NCI-H2029 (cell line): Measurements from ENCODE around the gene MYCT1.

Source experiments
- DNase-seq: peaks from one replicate; lab custom pipeline; 2025; lab: John Stamatoyannopoulos, UW

MYCT1 gene

DNA sequence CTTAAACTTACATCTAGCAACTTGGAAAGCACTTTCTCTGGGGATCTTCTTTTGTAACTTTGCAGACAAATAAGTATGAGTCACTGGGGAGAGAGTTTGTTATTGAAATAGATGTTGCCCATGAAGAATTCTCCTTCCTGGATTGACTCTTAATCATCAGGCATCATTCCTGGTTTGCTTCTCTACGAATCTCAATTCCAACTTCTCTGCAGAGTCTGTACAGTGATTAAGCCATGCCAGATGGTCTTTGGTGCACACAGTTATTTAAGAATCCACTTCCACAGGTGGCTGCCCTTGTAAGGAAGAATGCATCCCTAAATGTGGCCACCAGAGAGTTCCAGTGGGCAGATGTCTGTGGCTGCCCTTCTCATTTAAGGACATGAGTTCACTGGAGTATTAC, 25.7 kb downstream of the MYCT1 start:
- no peak for DNase-seq

DNA sequence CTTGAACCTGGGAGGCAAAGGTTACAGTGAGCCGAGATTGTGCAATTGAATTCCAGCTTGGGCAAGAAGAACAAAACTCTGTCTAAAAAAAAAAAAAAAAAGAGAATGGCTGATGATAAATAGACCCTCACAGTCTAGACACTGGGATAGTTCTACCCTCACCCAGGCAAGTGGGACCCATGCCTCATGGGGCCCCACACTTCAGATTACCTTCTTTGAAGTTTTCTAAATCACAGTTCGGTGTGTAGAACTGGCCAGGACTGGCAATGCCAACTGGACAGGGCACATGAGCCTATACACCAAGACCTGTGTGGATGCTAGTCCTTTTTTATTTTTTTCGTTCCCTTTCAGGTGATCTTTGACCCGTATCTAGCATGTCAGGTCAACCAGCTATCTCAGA, 28.6 kb downstream of the MYCT1 start:
- no peak for DNase-seq

DNA sequence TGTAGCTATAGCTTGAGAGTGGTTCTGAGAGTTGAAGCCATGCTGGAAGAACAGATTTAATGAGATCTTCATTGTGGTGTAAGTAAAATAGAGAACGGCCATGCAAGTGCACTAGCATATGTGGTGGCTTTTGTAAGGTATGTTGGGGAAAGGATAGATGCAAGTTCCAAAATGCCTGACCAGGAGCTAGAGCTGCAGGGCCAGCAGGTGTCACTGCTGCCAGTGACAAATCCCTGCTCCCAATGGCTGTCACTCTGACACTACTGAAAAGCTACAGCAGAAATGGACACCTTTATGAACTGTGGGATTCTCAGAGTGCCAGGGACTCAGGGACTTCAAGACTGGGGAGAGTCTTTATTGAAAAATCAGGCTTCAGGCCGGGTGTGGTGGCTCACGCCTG, 29.8 kb downstream of the MYCT1 start:
- DNase-seq, result no peak

DNA sequence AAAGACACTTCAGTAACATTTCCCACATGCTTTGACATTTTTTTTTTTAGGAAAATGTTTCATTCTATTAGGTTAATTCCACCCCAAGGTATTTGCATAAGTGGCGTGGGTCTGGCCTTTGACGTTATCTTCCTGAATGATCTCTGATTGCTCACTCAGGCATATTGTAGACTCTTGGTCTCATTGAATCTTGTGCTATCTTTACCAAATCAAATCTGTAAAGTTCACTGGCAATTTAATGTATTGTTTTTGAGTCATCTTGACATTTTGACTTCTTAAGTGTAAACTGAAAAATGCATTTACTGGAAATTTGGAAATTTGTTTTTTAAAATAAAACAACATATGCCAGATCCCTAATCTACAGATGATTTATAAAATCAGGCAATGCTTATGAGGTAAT, 36.9 kb downstream of the MYCT1 start:
- DNase-seq, result no peak

DNA sequence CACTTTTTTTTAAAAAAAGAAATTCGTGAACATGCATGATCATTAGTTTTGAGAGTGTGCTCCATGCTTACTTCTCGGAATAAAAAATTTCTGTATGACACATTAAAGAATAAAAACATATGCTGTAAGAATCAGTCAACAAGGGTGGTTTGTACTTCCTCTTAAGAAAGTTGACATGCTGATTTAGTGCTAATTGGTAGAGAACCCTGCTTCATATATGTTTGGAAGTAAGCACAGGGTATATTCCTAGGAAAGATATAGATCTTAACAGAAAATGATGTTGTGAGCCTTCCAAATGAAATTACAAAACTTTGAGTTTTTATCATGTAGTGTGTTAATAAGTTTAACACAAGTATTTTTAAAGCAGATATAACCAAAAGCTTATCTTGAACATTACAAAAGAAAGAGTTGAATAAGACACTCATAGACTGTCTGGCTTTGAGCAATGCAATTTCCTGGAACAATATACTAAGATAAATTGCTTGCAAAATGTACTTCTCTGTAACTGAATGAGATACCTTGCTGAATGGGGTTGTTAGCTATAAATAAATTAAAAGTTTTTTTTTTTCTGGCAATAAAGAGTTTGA, 39.1 kb downstream of the MYCT1 start:
- no peak for DNase-seq

DNA sequence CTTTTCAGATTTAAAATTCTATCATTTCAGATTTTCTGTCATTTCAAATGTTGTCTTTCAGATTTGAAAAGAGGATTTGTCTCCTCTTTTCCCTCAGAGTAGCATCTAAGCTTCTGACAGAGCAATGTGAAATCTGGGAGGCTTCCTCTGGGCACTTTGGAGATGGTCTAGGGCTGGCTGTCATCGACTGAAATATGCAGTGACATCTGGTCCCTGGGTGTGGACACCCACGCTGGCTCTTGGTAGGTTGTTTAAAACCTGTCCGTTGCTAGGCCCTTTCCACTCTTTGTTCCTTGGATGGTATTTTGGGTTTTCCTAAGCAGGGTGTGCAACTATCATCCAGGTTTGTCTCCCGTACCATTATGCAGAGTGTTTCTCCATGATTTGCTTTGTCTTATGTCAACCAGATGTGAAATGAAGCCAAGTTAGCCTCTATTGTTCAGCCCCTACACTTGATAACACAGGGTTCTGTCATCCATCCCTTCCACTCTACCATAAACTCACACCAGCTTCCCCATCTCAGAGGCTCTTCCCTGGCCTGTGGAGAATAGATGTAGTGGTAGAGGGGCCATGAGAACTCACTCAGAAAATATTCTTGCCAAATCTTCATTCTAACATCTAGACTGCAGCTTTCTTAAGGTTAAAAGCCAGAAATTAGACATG, 47.9 kb downstream of the MYCT1 start:
- no peak for DNase-seq

DNA sequence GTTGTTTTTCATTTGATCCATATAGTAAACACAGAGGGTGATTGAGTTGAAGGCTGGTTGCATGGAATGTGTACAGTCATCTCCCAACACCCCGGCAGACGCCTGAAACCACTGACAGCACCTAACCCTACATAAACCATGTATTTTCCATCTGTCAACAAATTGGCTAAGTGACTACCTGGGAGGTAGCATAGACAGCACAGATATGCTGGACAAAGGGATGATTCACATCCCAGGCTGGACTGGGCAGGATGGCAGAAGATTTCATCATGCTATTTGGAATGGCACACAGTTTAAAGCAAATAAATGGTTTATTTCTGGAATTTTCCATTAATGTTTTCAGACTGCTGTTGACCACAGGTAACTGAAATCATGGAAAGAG, 48.5 kb downstream of the MYCT1 start:
- DNase-seq, result no peak

DNA sequence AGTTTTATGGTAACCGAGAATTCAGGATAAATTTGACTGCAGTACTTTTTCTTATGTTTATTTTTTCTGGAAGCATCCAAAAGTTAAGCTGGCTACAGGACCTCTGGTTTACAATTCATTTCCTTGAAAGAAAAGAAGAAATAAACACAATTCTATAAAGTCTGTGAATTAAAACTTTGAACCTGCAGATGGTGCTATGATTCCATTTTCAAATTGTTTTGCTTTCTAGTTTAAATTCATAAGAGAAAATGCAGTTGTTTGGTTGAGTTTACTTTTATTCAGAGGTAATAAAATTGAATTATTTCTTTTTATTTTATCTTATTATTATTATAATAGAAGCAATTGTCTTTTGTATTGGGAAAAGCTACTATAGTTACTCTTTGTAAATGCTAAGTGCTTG, 51.1 kb downstream of the MYCT1 start:
- DNase-seq, result no peak

DNA sequence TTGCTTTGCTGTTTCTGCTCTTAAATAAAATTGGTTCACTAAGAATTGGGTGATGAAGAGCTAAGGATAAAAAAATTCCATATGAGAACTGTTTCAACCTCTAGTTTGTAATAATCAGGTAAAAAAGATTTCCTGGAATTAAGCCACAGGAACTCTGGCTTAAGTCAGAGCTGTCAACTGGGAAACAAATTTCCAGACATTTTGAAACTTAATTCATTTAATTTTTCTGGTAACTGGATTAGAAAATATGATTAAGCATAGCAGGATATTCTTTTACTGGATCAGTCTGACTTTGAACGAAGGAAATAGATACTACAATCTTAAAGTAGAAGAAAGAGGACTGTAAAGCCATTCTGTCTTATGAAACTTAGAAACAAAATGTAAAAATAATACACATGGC, 51.6 kb downstream of the MYCT1 start:
- DNase-seq, result no peak

DNA sequence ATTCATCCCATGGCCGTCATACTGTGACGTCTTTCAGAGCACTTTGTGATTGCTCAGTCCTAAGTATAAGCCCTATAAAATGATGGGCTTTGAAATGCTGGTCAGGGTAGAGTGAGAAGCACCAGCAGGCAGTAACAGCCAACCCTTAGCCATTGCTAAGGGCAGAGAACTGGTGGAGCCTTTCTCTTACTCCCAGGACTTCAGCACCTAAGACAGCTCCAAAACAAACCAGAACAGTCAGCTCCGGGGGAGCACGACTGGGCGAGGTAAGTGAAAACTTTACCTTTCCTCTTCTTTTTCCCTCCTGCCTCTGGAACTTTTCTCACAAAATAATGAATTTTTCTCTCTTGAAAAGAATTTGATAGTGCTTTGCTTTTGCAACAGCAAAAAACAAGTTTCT, 53.0 kb downstream of the MYCT1 start, which contains the start of gene VIP:
Gene VIP, plus strand, starts transcription at position 104 of the 400 bp plus-strand sequence. CDS start 1,381 bp downstream, outside the sequence.
- no peak for DNase-seq

DNA sequence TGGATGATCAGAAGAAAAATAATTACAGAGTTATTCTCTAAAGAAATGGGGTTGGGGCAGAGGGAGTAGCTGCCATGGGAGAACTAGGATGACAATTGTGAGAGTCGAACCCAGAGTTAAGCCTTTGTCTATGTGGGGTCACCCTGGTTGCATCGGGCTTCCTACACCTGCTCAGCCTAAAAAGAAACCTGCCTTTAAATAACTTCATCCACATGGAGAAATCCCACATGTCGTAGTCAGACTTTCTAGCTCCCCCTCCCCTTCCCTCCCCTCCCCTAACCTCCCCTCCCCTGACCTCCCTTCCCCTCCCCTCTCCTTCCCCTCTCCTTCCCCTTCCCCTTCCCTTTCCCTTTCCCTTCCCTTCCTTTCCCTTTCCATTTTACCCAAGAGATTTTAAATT, 67.6 kb downstream of the MYCT1 start:
- DNase-seq, result no peak

DNA sequence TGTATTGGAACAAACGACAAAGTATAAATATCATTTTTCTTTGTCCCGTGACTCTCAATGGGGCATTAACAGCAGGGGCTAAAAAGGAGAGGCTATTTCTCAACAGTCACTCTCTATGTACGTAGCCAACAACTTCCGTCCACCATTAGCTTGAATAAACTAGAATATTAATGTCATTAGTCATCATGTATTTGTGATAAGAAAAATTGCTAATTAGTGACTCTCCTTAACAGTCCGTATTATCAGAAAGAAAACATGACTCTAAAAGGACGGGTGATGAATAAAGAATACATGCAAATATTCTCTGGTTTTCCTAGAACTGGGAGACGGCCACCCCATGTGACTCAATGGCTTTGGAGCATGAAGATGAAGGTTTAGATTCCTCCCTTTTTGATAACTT, 71.5 kb downstream of the MYCT1 start:
- no peak for DNase-seq

DNA sequence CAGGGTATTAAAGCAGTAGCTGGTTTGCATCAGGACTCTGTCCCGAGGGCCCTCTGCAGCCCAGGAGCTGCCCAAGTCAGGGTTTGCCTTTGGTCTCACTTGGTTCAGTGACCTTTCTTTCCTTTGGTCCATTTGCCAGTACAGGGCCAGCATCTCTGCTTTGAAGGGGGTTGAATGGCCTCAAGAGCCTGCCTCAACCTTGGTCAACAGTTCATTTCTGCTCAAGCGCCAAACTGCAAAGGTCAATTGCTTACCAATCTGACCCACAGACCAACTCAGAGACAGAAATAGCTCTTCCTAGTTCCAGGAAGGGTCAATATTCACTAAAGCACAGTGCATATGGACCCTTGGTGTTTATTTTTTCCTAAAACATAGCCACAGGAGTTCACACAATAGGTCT, 72.3 kb downstream of the MYCT1 start:
- DNase-seq, result no peak

DNA sequence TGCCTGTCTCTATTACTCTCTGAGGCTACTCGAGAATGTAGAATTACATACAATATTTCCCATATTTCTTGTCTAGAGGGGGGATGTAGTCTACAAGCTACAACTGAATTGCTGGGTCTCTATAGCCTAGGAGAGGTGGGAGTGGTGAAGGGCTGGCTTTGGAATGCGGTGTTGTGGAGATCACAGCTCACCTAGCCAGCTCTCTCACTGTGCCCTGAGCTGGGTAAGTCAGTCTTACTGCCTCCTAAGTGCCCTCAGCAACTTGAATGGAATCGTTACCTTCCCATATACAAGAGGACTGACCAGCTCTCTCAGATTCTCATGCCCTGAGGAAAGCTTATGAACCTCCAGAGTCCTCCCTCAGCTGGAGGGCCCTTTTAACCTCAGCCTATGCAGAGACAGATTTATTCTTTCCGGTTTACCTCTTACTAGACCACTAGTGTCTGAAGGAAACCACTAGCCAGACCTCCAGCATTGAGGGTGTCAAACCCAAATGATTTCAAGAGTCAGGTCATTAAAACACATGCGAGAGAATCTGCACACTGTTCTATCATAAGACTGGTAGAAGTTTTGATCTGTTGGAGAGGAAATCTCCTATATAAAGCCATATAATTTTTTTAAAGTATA, 73.5 kb downstream of the MYCT1 start:
- DNase-seq, result no peak
